K562 (cell line): ENCODE data around the gene ARHGEF7. TPM values are rescaled to one million over a fixed set of nuclear protein-coding genes. Genes with fewer than 3 reads are reported as not detected.

Experiments used
- ATAC-seq: fragments of 200-7000 bp; cut with Tn5 transposase; 3 replicates; pipeline ENCODE4 v1.9.1; 2020; ENCODE audit warnings: moderate library complexity
- BruUV-seq: library from RNA; stranded (reverse); fragments of 400-500 nt; replicated peaks from 2 replicates; lab custom pipeline; 2021; lab: Mats Ljungman, UMichigan
- CTCF ChIA-PET: fragments of 300-600 bp; formaldehyde crosslinking; extraction: SDS; loops from one replicate; lab custom pipeline; 2021; ENCODE audit warnings: low intra/inter-chr PET ratio; lab: Yijun Ruan, JAX
- POLR2A ChIA-PET: fragments of 300-600, 350-650 bp; sonication (Branson Sonifier 250); formaldehyde crosslinking; extraction: SDS; loops from one replicate; lab custom pipeline; 2021; ENCODE audit warnings: antibody characterized with exemption, inconsistent platforms; lab: Yijun Ruan, JAX
- DNase-seq, 4 experiments: peaks; one replicate each; pipeline versions ENCODE4 v3.0.0 to v3.0.0-alpha.2; 2011 to 2018; ENCODE audit warnings: low spot score in 3 of 4, mixed read lengths in 3 of 4; ENCODE audit errors: extremely low read depth in 1 of 4
- FAIRE-seq: peaks from 2 replicates; lab custom pipeline; 2011; peaks lifted over from hg19 to GRCh38; lab: Jason Lieb, UNC
- H2AFZ ChIP-seq: 2 replicates; pipeline ENCODE4 v1.6.0; 2011; ENCODE audit warnings: low read depth, low read length, control low read depth, inconsistent platforms
- H3K27ac ChIP-seq: fragments of 200-600 bp; 3 replicates; pipeline ENCODE4 v1.8.0; 2011; ENCODE audit warnings: low read depth, mild to moderate bottlenecking, control low read depth, inconsistent platforms, low read length, moderate library complexity, mixed read lengths; ENCODE audit errors: extremely low read depth
- H3K27me3 ChIP-seq, 2 experiments: fragments of 300-600 bp in 1 of 2; 2 replicates in 1 of 2; 3 replicates in 1 of 2; pipeline versions ENCODE4 v1.6.0 to v1.8.0; 2011; ENCODE audit warnings: inconsistent platforms in 2 of 2, low read length in 2 of 2, mild to moderate bottlenecking in 1 of 2, mixed read lengths in 1 of 2, moderate library complexity in 1 of 2; ENCODE audit not compliant: control insufficient read depth in 2 of 2, insufficient read depth in 2 of 2
- H3K36me3 ChIP-seq: fragments of 300-600 bp; 3 replicates; pipeline ENCODE4 v1.8.0; 2011; ENCODE audit warnings: mild to moderate bottlenecking, low read length, inconsistent platforms; ENCODE audit not compliant: control insufficient read depth, insufficient read depth
- H3K4me1 ChIP-seq, 2 experiments: fragments of 200-600 bp in 1 of 2; replicated peaks in 1 of 2; 2 replicates in 1 of 2; 3 replicates in 1 of 2; pipeline versions ENCODE4 v1.5.1 to v1.8.0; 2011; ENCODE audit warnings: inconsistent platforms in 2 of 2, low read length in 2 of 2, mild to moderate bottlenecking in 1 of 2, mixed read lengths in 1 of 2, moderate library complexity in 1 of 2; ENCODE audit not compliant: control insufficient read depth in 2 of 2, insufficient read depth in 2 of 2
- H3K4me2 ChIP-seq: 2 replicates; pipeline ENCODE4 v1.6.1; 2011; ENCODE audit warnings: low read length, control low read depth, inconsistent platforms, mixed read lengths; ENCODE audit not compliant: insufficient read depth
- H3K4me3 ChIP-seq: fragments of 200-600 bp; sonication (generic), shearing (Covaris generic); 2 replicates; pipeline ENCODE4 v1.5.1; 2016; ENCODE audit warnings: control low read depth, inconsistent platforms
- H3K79me2 ChIP-seq: fragments of 200-600 bp; 3 replicates; pipeline ENCODE4 v1.8.0; 2011; ENCODE audit warnings: low read length, inconsistent platforms; ENCODE audit not compliant: control insufficient read depth, insufficient read depth
- H3K9ac ChIP-seq, 2 experiments: 2 replicates each; pipeline versions ENCODE4 v1.6.0 to v1.6.1; 2011; ENCODE audit warnings: low read depth in 2 of 2, low read length in 2 of 2, control low read depth in 1 of 2, inconsistent platforms in 1 of 2, mild to moderate bottlenecking in 1 of 2, mixed read lengths in 1 of 2; ENCODE audit not compliant: insufficient read depth in 1 of 2
- H3K9me1 ChIP-seq: one replicate; pipeline ENCODE4 v1.6.0; 2011; ENCODE audit warnings: inconsistent platforms, mild to moderate bottlenecking, low read length, moderate library complexity; ENCODE audit not compliant: control insufficient read depth, insufficient read depth
- H3K9me3 ChIP-seq: replicated peaks from 2 replicates; pipeline ENCODE4 v1.5.1; 2011; ENCODE audit warnings: low read depth, low read length, inconsistent platforms; ENCODE audit not compliant: control insufficient read depth, insufficient read depth
- H4K20me1 ChIP-seq: replicated peaks from 2 replicates; pipeline ENCODE4 v1.6.1; 2011; ENCODE audit warnings: low read length, inconsistent platforms, mixed read lengths; ENCODE audit not compliant: control insufficient read depth, insufficient read depth
- BCOR ChIP-seq: fragments of 450-650 bp; IDR thresholded peaks from 2 replicates; pipeline ENCODE4 v1.6.1; 2016
- CHD4 ChIP-seq: fragments of 200-600 bp; sonication (generic); IDR thresholded peaks from 3 replicates; pipeline ENCODE4 v1.6.1; 2012; ENCODE audit warnings: low read depth, mild to moderate bottlenecking, mixed read lengths, low read length, inconsistent platforms; ENCODE audit not compliant: insufficient read depth, insufficient replicate concordance, poor library complexity, severe bottlenecking
- CREB3 ChIP-seq: fragments of 450-650 bp; conservative IDR thresholded peaks from 2 replicates; pipeline ENCODE4 v1.6.1; 2016; ENCODE audit warnings: missing genetic modification characterization, low read depth, mild to moderate bottlenecking, missing compliant biosample characterization, moderate library complexity
- E2F5 ChIP-seq: sonication (generic); formaldehyde crosslinking; IDR thresholded peaks from 2 replicates; pipeline ENCODE4 v1.8.0; 2022; ENCODE audit warnings: mild to moderate bottlenecking, missing genetic modification reagents
- HLTF ChIP-seq: fragments of 450-650 bp; IDR thresholded peaks from 2 replicates; pipeline ENCODE4 v1.6.1; 2016
- MAFF ChIP-seq: IDR thresholded peaks from 2 replicates; pipeline ENCODE4 v1.6.1; 2012; ENCODE audit warnings: low read length, improper control_type of control experiment
- MED1 ChIP-seq: sonication (generic); formaldehyde crosslinking; IDR thresholded peaks from 2 replicates; pipeline ENCODE4 v1.8.1; 2023; ENCODE audit warnings: missing genetic modification reagents, borderline replicate concordance
- POLR2A ChIP-seq: fragments of 450-650 bp; conservative IDR thresholded peaks from 2 replicates; pipeline ENCODE4 v1.6.1; 2016
- POLR2H ChIP-seq: IDR thresholded peaks from 2 replicates; pipeline ENCODE4 v1.6.1; 2016; ENCODE audit warnings: missing genetic modification characterization, low read depth, mild to moderate bottlenecking, control low read depth, missing compliant biosample characterization, moderate library complexity
- ZNF436 ChIP-seq: fragments of 250-450, 450-650 bp; sonication (Bioruptor Pico); formaldehyde crosslinking; IDR thresholded peaks from 2 replicates; pipeline ENCODE4 v1.7.0; 2020; ENCODE audit warnings: mild to moderate bottlenecking
- WGBS: fragments of 100-300 bp; shearing (Covaris generic); methylation state at CpG from one replicate; pipeline ENCODE4 v1.1.6; 2016; ENCODE audit warnings: low coverage, mixed read lengths; ENCODE audit not compliant: insufficient coverage; ENCODE audit errors: missing lambda C conversion rate; 5-methylcytosine and 5-hydroxymethylcytosine counted together
- in situ Hi-C: fragments of 300-500 bp; cut with MboI; formaldehyde crosslinking; loops from 4 replicates; pipeline ENCODE4 v1.15.0; 2018; ENCODE audit warnings: inconsistent platforms, mixed read lengths
- intact Hi-C: fragments of 100-400 bp; cut with micrococcal nuclease; formaldehyde crosslinking; loops from 2 replicates; pipeline ENCODE4 v1.14.2; 2022
- polyA plus RNA-seq, 8 experiments: library from polyadenylated mRNA; depleted of rRNA in 4 of 8; stranded (reverse) in 5 of 8; unstranded in 3 of 8; fragments of >200 nt; fragmentation: Nextera tagmentation in 2 of 8; fragmentation: Illumina TruSeq in 1 of 8; extraction: Ambion mirVana in 2 of 8; extraction: Trizol in 1 of 8; gene quantifications; 2 replicates each; pipeline versions ENCODE4 v1.2.1 to v1.2.3, GENCODE V29; 2011 to 2014; ENCODE audit warnings: inconsistent platforms in 1 of 8, missing spikeins in 1 of 8
- total RNA-seq, 7 experiments: library from RNA; depleted of rRNA in 6 of 7; stranded (reverse); fragments of >200 nt in 6 of 7; fragmentation: Illumina TruSeq in 2 of 7; extraction: Trizol in 2 of 7; gene quantifications; 2 replicates each; pipeline versions ENCODE4 v1.2.1 to v1.2.3, GENCODE V29; 2011 to 2021; ENCODE audit warnings: low replicate concordance in 1 of 7

The ARHGEF7 gene
- total and polyA plus RNA-seq, 9 of the 15 experiments (the other 6 are each of a cell fraction or from before 2014, with no cell fraction given), result 2.1 to 26.8 (median 17.5) TPM

- no peaks in the 10 kb centered on the region for H3K27me3 ChIP-seq
- DNase-seq (no peak), FAIRE-seq (no peak), ATAC-seq (no peak)
- WGBS, result 97% methylated on average over 6 of the region's 8 CpGs
- H2AFZ ChIP-seq, result no peak overlapping the region
- H3K9me3 ChIP-seq, result no peaks in the 10 kb centered on the region; the same call in 1 of the 2 replicates
- H3K27ac ChIP-seq, result no peak overlapping the region
- POLR2A ChIA-PET, result interaction anchor here (1.1 kb wide), 1 partner anchor 10 kb away, joined by 3 read pairs; no protein-coding TSS in a partner anchor
- intact Hi-C loops, result no loop called here
- BruUV-seq, result no TSS peak
- no peak overlapping the region for H3K4me2 ChIP-seq
- CTCF ChIA-PET, result no interaction called here
- in situ Hi-C loops, result no loop called here
- H3K9ac ChIP-seq, result no peak overlapping the region
- H3K36me3 ChIP-seq, result peaks cover 14% of the 10 kb centered on the region; the same call in 2 of the 3 replicates
- no peaks in the 10 kb centered on the region for H3K4me1 ChIP-seq
- no peaks in the 10 kb centered on the region for H4K20me1 ChIP-seq
- H3K4me3 ChIP-seq, result no peak overlapping the region
- H3K79me2 ChIP-seq, result no peaks in the 10 kb centered on the region
- no peaks in the 10 kb centered on the region for H3K9me1 ChIP-seq
- no peak for TF ChIP-seq BCOR
- TF ChIP-seq CREB3, result no peak
- TF ChIP-seq POLR2H (tag), result no peak
- no peak for TF ChIP-seq MED1 (CRISPR knock-in tag)
- no peak for TF ChIP-seq MAFF
- no peak for TF ChIP-seq E2F5 (CRISPR knock-in tag)
- no peak for TF ChIP-seq CHD4
- TF ChIP-seq ZNF436, result no peak
- TF ChIP-seq POLR2A, result no peak
- TF ChIP-seq HLTF, result no peak
Observed at GRCh38 chr13:111256458-111256857, 141.3 kb downstream of the ARHGEF7 start.
